ENCODE results near the gene STK10. TPM values are rescaled to one million over a fixed set of nuclear protein-coding genes. Genes with fewer than 3 reads are reported as not detected.

STK10 gene
- total and polyA plus RNA-seq, 2 of the 8 experiments (the other 6 are each of a cell fraction or from before 2014, with no cell fraction given), result 10.5 to 21.4 TPM

DNA sequence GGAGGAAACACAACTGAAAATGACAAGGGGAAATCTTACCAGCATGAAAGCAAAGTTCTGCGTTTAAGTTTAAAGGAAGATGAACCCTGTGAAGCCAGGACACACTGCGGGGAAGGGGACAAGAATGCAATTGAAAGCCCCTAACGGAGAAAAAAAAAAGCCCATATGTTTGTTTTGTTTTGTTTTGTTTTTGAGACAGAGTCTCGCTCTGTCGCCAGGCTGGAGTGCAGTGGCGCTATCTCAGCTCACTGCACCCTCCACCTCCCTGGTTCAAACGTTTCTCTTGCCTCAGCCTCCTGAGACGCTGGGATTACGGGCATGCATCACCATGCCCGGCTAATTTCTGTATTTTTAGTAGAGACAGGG lies 2.9 kb downstream of the STK10 start:
- Histone ChIP-seq H3K27ac (ENCODE audit: low read depth, low read length) (no peak overlapping the region), H4K8ac (ENCODE audit: extremely low read depth, insufficient read depth, low read length) (no peak overlapping the region), H3K23me2 (ENCODE audit: low read depth, low read length) (peaks cover 17% of the 10 kb centered on the region), H2AFZ (ENCODE audit: low read length) (no peak overlapping the region), H3K27me3 (replicated peaks in 1 of 4; ENCODE audit: control insufficient read depth in 3 of 4, extremely low read depth in 1 of 4, insufficient read depth in 3 of 4, low read length in 3 of 4) (no peaks in the 10 kb centered on the region; a peak in 1 of 7 replicates), H3K36me3 (ENCODE audit: control insufficient read depth in 2 of 4, insufficient read depth in 4 of 4, low read length in 3 of 4) (no peaks in the 10 kb centered on the region), H4K5ac (ENCODE audit: insufficient read length, low read depth, low read length) (no peak overlapping the region), H2AK5ac (ENCODE audit: low read depth, low read length) (no peak overlapping the region), H3K4me2 (ENCODE audit: insufficient read depth in 1 of 2, low read depth in 2 of 2, low read length in 2 of 2) (no peak overlapping the region), H3K56ac (replicated peaks; ENCODE audit: insufficient read length, low read depth, low read length) (no peak overlapping the region), H2BK120ac (replicated peaks; ENCODE audit: low read depth, low read length) (no peak overlapping the region), H3K4me1 (replicated peaks in 1 of 4; ENCODE audit: control insufficient read depth in 3 of 4, insufficient read depth in 4 of 4, low read length in 3 of 4) (peaks cover 0 to 4% (median 1%) of the 10 kb centered on the region in 4 experiments; a peak in 3 of 7 replicates), H2BK15ac (ENCODE audit: low read length) (no peak overlapping the region), H3K18ac (ENCODE audit: extremely low read depth, low read length) (no peak overlapping the region), H3K23ac (ENCODE audit: insufficient read length) (no peak overlapping the region), H3K9me3 (ENCODE audit: insufficient read depth in 2 of 2, low read depth in 1 of 2, low read length in 1 of 2) (no peaks in the 10 kb centered on the region), H3K9ac (replicated peaks in 1 of 4; ENCODE audit: extremely low read depth in 1 of 4, low read depth in 3 of 4, low read length in 3 of 4) (no peak overlapping the region), H3K4ac (replicated peaks; ENCODE audit: insufficient read length, low read depth, low read length) (no peak overlapping the region), H3K14ac (ENCODE audit: insufficient read length) (no peak overlapping the region), H4K20me1 (replicated peaks in 1 of 2; ENCODE audit: control insufficient read depth in 1 of 2, insufficient read depth in 2 of 2, low read length in 2 of 2) (peaks cover 0 to 6% of the 10 kb centered on the region in 2 experiments), H3K79me2 (ENCODE audit: control insufficient read depth in 1 of 2, insufficient read depth in 2 of 2, low read length in 2 of 2) (peaks cover 0 to 11% of the 10 kb centered on the region in 2 experiments; a peak in 1 of 4 replicates), H3K79me1 (ENCODE audit: low read depth, low read length) (peaks cover 11% of the 10 kb centered on the region), H2BK5ac (ENCODE audit: low read depth, low read length) (no peak overlapping the region), H2BK20ac (ENCODE audit: low read length) (no peak overlapping the region), H2BK12ac (ENCODE audit: low read depth, low read length) (no peak overlapping the region), H4K91ac (replicated peaks; ENCODE audit: insufficient read length, low read length) (no peak overlapping the region), H3K4me3 (ENCODE audit: extremely low read depth in 1 of 4, insufficient read depth in 2 of 4, low read depth in 3 of 4, low read length in 4 of 4) (no peak overlapping the region)
- no peak for DNase-seq (ENCODE audit: low read depth in 1 of 2, low spot score in 2 of 2)
- WGBS, 2 experiments (ENCODE audit: extremely low coverage in 1 of 2, insufficient coverage in 1 of 2, insufficient read length in 1 of 2, insufficient replicate concordance in 2 of 2, low coverage in 1 of 2, low lambda C conversion rate in 2 of 2, missing lambda C conversion rate in 1 of 2), result 87% methylated on average over 10 of the region's 10 CpGs; no CpG with 5 or more reads in 1 of the 2 experiments
- ChIA-PET CTCF (ENCODE audit: partially characterized antibody) (interaction anchor here (1.1 to 2.2 kb wide), 4 partner anchors 10 to 89 kb away, joined by 3 to 15 read pairs (median 8); no protein-coding TSS in a partner anchor), POLR2A (ENCODE audit: partially characterized antibody) (interaction anchor here (4.9 kb wide), 1 partner anchor 10 kb away, joined by 27 read pairs; no protein-coding TSS in a partner anchor)
- FAIRE-seq, result no peak
- TF ChIP-seq GTF2F1 (IDR thresholded peaks at IDR 0.05; ENCODE audit: borderline replicate concordance, low read depth, low read length) (no peak), SIX5 (IDR thresholded peaks at IDR 0.05; ENCODE audit: low read depth, low read length) (no peak), CTBP2 (IDR thresholded peaks at IDR 0.05; ENCODE audit: borderline replicate concordance, insufficient read depth, insufficient read length, low read length) (no peak), RFX5 (IDR thresholded peaks at IDR 0.05; ENCODE audit: borderline replicate concordance, low read depth, low read length) (no peak)

Data from H1 (cell line).